IPS-18c (cell line): Measurements from ENCODE around the gene ZDHHC1.
"Not testable (repeated sequence)": the region's sequence is repeated elsewhere in the genome, so short reads cannot be mapped to it uniquely, and the experiment has no call there.

ENCODE experiments used
- H3K4me3 ChIP-seq: 2 replicates; pipeline ENCODE4 v1.7.0; 2013; ENCODE audit warnings: low read depth, mild to moderate bottlenecking, low read length, moderate library complexity; ENCODE audit not compliant: insufficient read depth
- H3K9me3 ChIP-seq: one replicate; pipeline ENCODE4 v1.6.1; 2013; ENCODE audit warnings: mild to moderate bottlenecking, low read length, moderate library complexity; ENCODE audit not compliant: control insufficient read depth, insufficient read depth

Gene ZDHHC1

DNA sequence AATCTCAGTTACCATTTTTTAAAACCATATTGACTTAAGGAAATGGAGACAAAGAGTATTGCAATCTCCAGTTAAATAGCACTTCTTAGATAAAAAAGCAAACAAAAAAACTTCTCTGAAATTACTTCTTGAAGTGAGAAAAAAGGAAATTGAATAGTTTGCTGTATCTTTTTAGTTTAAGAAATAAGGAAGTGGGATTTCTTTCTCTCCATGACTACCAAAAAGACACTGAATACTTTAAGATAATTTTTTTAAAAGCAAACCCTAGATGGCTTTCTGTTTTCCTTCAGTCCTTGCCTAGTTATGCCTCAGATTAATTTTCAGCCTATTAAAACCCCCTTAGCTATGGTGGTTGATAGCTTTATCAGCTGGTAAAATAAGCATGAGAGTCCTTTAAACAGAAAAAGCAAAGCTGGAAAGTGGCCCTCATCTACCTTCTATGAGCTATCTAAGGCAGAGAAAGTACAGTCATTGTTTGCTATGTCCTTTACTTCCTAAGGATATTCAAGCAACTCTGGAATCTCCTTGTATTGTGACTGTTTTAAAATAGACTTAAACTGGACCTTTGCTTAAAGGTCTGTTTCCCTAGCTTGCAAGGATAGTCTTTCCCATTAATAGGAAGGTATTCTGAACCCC lies 51.6 kb downstream of the ZDHHC1 start:
- H3K9me3 ChIP-seq, result no peaks in the 10 kb centered on the region
- H3K4me3 ChIP-seq, result no peak overlapping the region

GRCh38 chr16:67361038-67361437 lies 55.2 kb downstream of the ZDHHC1 start:
- no peak overlapping the region for H3K4me3 ChIP-seq
- no peaks in the 10 kb centered on the region for H3K9me3 ChIP-seq

- H3K4me3 ChIP-seq, H3K9me3 ChIP-seq: not testable (repeated sequence)
Observed at GRCh38 chr16:67359540-67360269, 56.6 kb downstream of the ZDHHC1 start.

DNA sequence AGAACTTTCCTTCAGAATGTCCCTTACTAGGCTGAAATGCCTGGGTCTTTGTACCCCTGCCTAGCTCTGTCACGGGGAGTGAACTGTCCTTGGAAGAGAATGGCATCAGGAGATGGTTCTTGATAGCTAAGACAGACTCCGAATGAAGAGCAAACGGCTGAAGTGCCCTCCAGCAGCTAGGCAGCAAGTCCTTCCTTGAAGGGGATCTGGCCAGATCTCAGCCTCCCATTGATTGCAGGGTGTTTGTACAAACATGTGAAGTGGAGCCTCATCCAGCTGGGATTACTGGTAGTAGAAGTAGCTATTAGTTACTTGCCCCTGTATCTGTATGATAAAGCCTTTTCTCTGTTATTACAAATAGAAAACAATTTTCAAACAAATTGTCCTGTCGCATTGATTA lies 58.7 kb downstream of the ZDHHC1 start:
- H3K9me3 ChIP-seq, result no peaks in the 10 kb centered on the region
- no peak overlapping the region for H3K4me3 ChIP-seq

GRCh38 chr16:67356396-67356795 lies 59.9 kb downstream of the ZDHHC1 start:
- Histone ChIP-seq H3K4me3 (no peak overlapping the region), H3K9me3 (no peaks in the 10 kb centered on the region)

- not testable (repeated sequence) for H3K4me3 ChIP-seq
Observed at GRCh38 chr16:67352463-67352862, 63.8 kb downstream of the ZDHHC1 start.

GRCh38 chr16:67350324-67350723 lies 66.0 kb downstream of the ZDHHC1 start:
- H3K4me3 ChIP-seq, result no peak overlapping the region
- no peaks in the 10 kb centered on the region for H3K9me3 ChIP-seq

More at GRCh38 chr16:67352463-67352862, 63.8 kb downstream of the ZDHHC1 start:
- not testable (repeated sequence) for H3K9me3 ChIP-seq

DNA sequence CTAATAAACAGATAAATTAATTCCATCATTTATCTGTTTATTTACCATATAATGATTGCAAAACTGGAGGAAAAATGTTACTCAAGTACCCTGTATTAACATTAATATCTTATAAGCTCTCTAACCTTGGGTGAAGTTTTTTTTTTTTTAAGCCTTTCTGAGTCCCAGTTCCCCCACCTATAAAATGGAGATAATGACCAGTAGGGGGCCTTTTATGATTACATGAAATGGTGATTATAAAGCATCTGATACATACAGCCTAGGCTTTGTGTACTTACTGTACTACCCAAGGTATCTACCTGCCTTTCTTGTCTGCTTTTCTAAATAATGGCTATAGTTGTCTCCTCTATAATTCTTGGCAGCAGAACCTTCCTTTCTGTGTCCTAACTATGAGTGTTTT lies 67.1 kb downstream of the ZDHHC1 start:
- H3K9me3 ChIP-seq, result no peaks in the 10 kb centered on the region
- no peak overlapping the region for H3K4me3 ChIP-seq

GRCh38 chr16:67346341-67346740 lies 69.9 kb downstream of the ZDHHC1 start:
- Histone ChIP-seq H3K9me3 (no peaks in the 10 kb centered on the region), H3K4me3 (no peak overlapping the region)

- no peaks in the 10 kb centered on the region for H3K9me3 ChIP-seq
- no peak overlapping the region for H3K4me3 ChIP-seq
Observed at GRCh38 chr16:67345401-67345800, 70.9 kb downstream of the ZDHHC1 start.
